Measurements from ENCODE around the gene MDFIC. TPM values are rescaled to one million over a fixed set of nuclear protein-coding genes. Genes with fewer than 3 reads are reported as not detected.

The MDFIC gene
- total and polyA plus RNA-seq, 2 experiments from 2014 or later: 3.0 to 5.2 TPM

GRCh38 chr7:115008465-115009114 lies 86.7 kb downstream of the MDFIC start (continued):
- TF ChIP-seq JUNB (IDR thresholded peaks at IDR 0.05; ENCODE audit: unreplicated experiment) (no peak), ZNF114 (CRISPR knock-in tag; IDR thresholded peaks at IDR 0.05) (no peak)

- no peaks in the 10 kb centered on the region for H3K9me3 Mint-ChIP-seq
- ATAC-seq (no peak), DNase-seq (ENCODE audit: low spot score) (no peak)
- peaks cover 50% of the 10 kb centered on the region for H3K4me1 ChIP-seq (ENCODE audit: insufficient read depth)
- no peaks in the 10 kb centered on the region for H4K20me1 ChIP-seq (replicated peaks; ENCODE audit: insufficient read depth)
- no peak overlapping the region for H3K27ac ChIP-seq (ENCODE audit: low read depth)
- TF ChIP-seq ZNF462 (CRISPR knock-in tag; IDR thresholded peaks at IDR 0.05) (no peak), NANOG (IDR thresholded peaks at IDR 0.05; ENCODE audit: borderline replicate concordance) (peak; percentile 28; the same call in 1 of the 2 replicates)
- peaks cover 53% of the 10 kb centered on the region for H3K4me1 Mint-ChIP-seq
- no peaks in the 10 kb centered on the region for H3K36me3 Mint-ChIP-seq (ENCODE audit: low read depth)
- H3K4me3 Mint-ChIP-seq: no peak overlapping the region
- no peak overlapping the region for H3K27ac Mint-ChIP-seq
- no peaks in the 10 kb centered on the region for H3K79me2 ChIP-seq (replicated peaks; ENCODE audit: insufficient read depth)
- H3K27me3 Mint-ChIP-seq (ENCODE audit: insufficient read depth, low read depth, poor library complexity): peaks cover 3% of the 10 kb centered on the region
- H3K27me3 ChIP-seq (ENCODE audit: insufficient read depth): no peaks in the 10 kb centered on the region
- H3K4me2 ChIP-seq: peak overlapping the region; percentile 47
- no peak overlapping the region for H2AFZ ChIP-seq
- no peaks in the 10 kb centered on the region for H3K9me2 ChIP-seq (ENCODE audit: insufficient read depth)
- H3F3A ChIP-seq (replicated peaks; ENCODE audit: low read depth): no peaks in the 10 kb centered on the region
- H3K36me3 ChIP-seq (ENCODE audit: insufficient read depth): no peaks in the 10 kb centered on the region
- 0 out of 2 replicates have a peak overlapping the region, but pooled peaks have one; percentile 6 for H3K4me3 ChIP-seq
These were observed 87.2 kb downstream of the MDFIC start for GRCh38 chr7:115009139-115009538.
